Upper lobe of right lung (tissue), 1 donor: ENCODE data around the gene ID1. TPM values are rescaled to one million over a fixed set of nuclear protein-coding genes. Genes with fewer than 3 reads are reported as not detected.
"Not testable (repeated sequence)": the region's sequence is repeated elsewhere in the genome, so short reads cannot be mapped to it uniquely, and the experiment has no call there.

Source experiments
- ATAC-seq: fragments of 200-7000 bp; cut with Tn5 transposase; one replicate; pipeline ENCODE4 v1.9.1; 2020; ENCODE audit warnings: mild to moderate bottlenecking, moderate library complexity
- DNase-seq: peaks from one replicate; pipeline ENCODE4 v3.0.0-alpha.2; 2020
- H3K27ac ChIP-seq: fragments of 200-600 bp; one replicate; pipeline ENCODE4 v1.8.0; 2022
- H3K27me3 ChIP-seq: fragments of 200-600 bp; one replicate; pipeline ENCODE4 v1.8.0; 2022; ENCODE audit warnings: mild to moderate bottlenecking
- H3K36me3 ChIP-seq: fragments of 200-600 bp; one replicate; pipeline ENCODE4 v1.8.0; 2022
- H3K4me1 ChIP-seq: fragments of 200-600 bp; one replicate; pipeline ENCODE4 v1.8.0; 2022
- H3K4me3 ChIP-seq: fragments of 200-600 bp; one replicate; pipeline ENCODE4 v1.8.0; 2022; ENCODE audit warnings: mild to moderate bottlenecking
- H3K9me3 ChIP-seq: fragments of 200-600 bp; one replicate; pipeline ENCODE4 v1.8.0; 2022
- CTCF ChIP-seq: fragments of 200-600 bp; IDR thresholded peaks from one replicate; pipeline ENCODE4 v1.8.0; 2022; ENCODE audit warnings: antibody characterized with exemption
- intact Hi-C: fragments of 100-400 bp; cut with DNase I; formaldehyde crosslinking; loops from one replicate; pipeline ENCODE4 v1.11.0; 2022
- total RNA-seq: library from RNA; stranded (reverse); fragmentation: NEBNext Ultra II Directional; extraction: Animal tissue kit (Norgen Biotek cat#: 25700); gene quantifications from one replicate; pipeline ENCODE4 v1.2.1, GENCODE V29; 2021
- donor health status: DM: no; HTN: yes; CAD: no; lungs with severe emphysema.

The ID1 gene
- total RNA-seq, 1 donor from 2014 or later, result 515 TPM

GRCh38 chr20:31570735-31571617 lies 34.1 kb upstream of the ID1 start:
- Histone ChIP-seq H3K9me3 (no peaks in the 10 kb centered on the region), H3K27me3 (no peaks in the 10 kb centered on the region), H3K4me3 (no peak overlapping the region), H3K27ac (peak overlapping the region; percentile 66), H3K36me3 (peaks cover 10% of the 10 kb centered on the region), H3K4me1 (peaks cover 38% of the 10 kb centered on the region)
- ATAC-seq, result no peak
- TF ChIP-seq CTCF, result no peak
- intact Hi-C loops, result no loop called here
- no peak for DNase-seq

GRCh38 chr20:31572042-31572700 lies 32.9 kb upstream of the ID1 start:
- Histone ChIP-seq H3K36me3 (no peaks in the 10 kb centered on the region), H3K27ac (peak overlapping the region; percentile 97), H3K27me3 (no peaks in the 10 kb centered on the region), H3K4me1 (peaks cover 38% of the 10 kb centered on the region), H3K9me3 (no peaks in the 10 kb centered on the region), H3K4me3 (peak overlapping the region; percentile 62)
- intact Hi-C loops, result no loop called here
- TF ChIP-seq CTCF, result no peak
- DNase-seq (no peak), ATAC-seq (peak; percentile 4)

GRCh38 chr20:31572701-31573554 lies 32.2 kb upstream of the ID1 start:
- Histone ChIP-seq H3K4me1 (peaks cover 38% of the 10 kb centered on the region), H3K27me3 (no peaks in the 10 kb centered on the region), H3K9me3 (no peaks in the 10 kb centered on the region), H3K4me3 (peak overlapping the region; percentile 62), H3K27ac (peak overlapping the region; percentile 97), H3K36me3 (no peaks in the 10 kb centered on the region)
- intact Hi-C loops, result no loop called here
- DNase-seq (peak; percentile 98), ATAC-seq (peak; percentile 92)
- no peak for TF ChIP-seq CTCF

GRCh38 chr20:31573555-31574321 lies 31.4 kb upstream of the ID1 start:
- ATAC-seq (no peak), DNase-seq (no peak)
- H3K4me3 ChIP-seq, result peak overlapping the region; percentile 62
- peak overlapping the region; percentile 97 for H3K27ac ChIP-seq
- peaks cover 34% of the 10 kb centered on the region for H3K4me1 ChIP-seq
- TF ChIP-seq CTCF, result no peak
- no peaks in the 10 kb centered on the region for H3K27me3 ChIP-seq
- intact Hi-C loops, result no loop called here
- H3K9me3 ChIP-seq, result no peaks in the 10 kb centered on the region
- no peaks in the 10 kb centered on the region for H3K36me3 ChIP-seq

GRCh38 chr20:31574986-31575385 lies 30.1 kb upstream of the ID1 start:
- H3K9me3 ChIP-seq, DNase-seq, H3K27me3 ChIP-seq, ATAC-seq, H3K4me3 ChIP-seq, intact Hi-C loops, H3K36me3 ChIP-seq, H3K27ac ChIP-seq: not testable (repeated sequence)
- H3K4me1 ChIP-seq, result peaks cover 21% of the 10 kb centered on the region
